IMR-90 (cell line): ENCODE data around the gene CERS1.

Source experiments
- SMC3 ChIP-seq: fragments of 150-350 bp; IDR thresholded peaks from 2 replicates; pipeline ENCODE4 v1.6.1; 2016; ENCODE audit warnings: low read depth, mild to moderate bottlenecking, antibody characterized with exemption, low read length, moderate library complexity
- USF2 ChIP-seq: fragments of 150-350 bp; IDR thresholded peaks from 2 replicates; pipeline ENCODE4 v1.6.1; 2017; ENCODE audit warnings: mild to moderate bottlenecking, antibody characterized with exemption, low read length, low read depth
- TF ChIP-seq, protein P1 (sequence below): conservative IDR thresholded peaks from 2 replicates; pipeline ENCODE4 v1.5.1; 2012; ENCODE audit warnings: mild to moderate bottlenecking, low read depth, low read length, improper control_type of control experiment

DNA sequence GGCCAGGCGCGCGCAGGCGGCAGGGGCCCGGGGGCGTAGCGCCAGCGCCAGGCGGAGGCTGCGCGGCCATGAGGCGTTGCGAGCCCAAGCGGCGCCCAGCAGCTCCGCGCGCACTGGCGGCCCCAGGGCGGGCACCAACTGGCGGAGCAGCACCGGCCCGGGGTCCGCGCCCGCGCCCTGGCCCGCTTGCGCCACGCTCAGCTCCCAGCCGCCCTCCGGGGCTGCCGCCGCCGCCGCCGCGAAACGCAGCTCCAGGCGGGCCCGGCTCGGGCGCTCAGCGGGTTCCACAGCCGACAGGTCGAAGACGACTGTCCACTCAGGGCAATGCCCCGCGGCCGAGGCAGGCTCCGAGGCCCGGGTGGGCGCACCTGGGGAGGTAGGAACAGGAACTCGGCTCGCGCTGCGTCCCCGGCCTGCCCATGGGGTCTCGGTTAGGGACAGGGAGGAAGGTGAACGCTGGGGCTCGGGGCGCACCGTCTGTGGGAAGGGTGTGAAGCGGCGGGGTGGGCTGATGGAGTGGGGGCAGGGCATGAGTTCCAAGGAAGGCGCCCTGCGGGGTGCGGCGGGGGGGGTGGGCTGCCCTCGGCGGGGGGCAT is 26.8 kb downstream of the CERS1 start:
- TF ChIP-seq USF2 (no peak), SMC3 (no peak)
- TF ChIP-seq, protein P1, sequence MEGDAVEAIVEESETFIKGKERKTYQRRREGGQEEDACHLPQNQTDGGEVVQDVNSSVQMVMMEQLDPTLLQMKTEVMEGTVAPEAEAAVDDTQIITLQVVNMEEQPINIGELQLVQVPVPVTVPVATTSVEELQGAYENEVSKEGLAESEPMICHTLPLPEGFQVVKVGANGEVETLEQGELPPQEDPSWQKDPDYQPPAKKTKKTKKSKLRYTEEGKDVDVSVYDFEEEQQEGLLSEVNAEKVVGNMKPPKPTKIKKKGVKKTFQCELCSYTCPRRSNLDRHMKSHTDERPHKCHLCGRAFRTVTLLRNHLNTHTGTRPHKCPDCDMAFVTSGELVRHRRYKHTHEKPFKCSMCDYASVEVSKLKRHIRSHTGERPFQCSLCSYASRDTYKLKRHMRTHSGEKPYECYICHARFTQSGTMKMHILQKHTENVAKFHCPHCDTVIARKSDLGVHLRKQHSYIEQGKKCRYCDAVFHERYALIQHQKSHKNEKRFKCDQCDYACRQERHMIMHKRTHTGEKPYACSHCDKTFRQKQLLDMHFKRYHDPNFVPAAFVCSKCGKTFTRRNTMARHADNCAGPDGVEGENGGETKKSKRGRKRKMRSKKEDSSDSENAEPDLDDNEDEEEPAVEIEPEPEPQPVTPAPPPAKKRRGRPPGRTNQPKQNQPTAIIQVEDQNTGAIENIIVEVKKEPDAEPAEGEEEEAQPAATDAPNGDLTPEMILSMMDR: no peak
